Prostate gland (tissue), 2 donors: ENCODE measurements around the gene ZMIZ1.

Source experiments
- CTCF ChIP-seq, 4 experiments: fragments of 200-600 bp in 2 of 4; fragments of 450-650 bp in 2 of 4; sonication (generic) in 2 of 4; IDR thresholded peaks; 1 replicate in 3 of 4; 2 replicates in 1 of 4; pipeline ENCODE4 v1.5.1; 2016 to 2019; ENCODE audit warnings: antibody characterized with exemption in 4 of 4, mild to moderate bottlenecking in 2 of 4, moderate library complexity in 2 of 4
- POLR2A ChIP-seq: fragments of 450-650 bp; IDR thresholded peaks from one replicate; pipeline ENCODE4 v1.6.1; 2016; ENCODE audit warnings: antibody characterized with exemption, mild to moderate bottlenecking
- POLR2AphosphoS5 ChIP-seq: sonication (generic); formaldehyde crosslinking; IDR thresholded peaks from one replicate; pipeline ENCODE4 v1.6.1; 2017; ENCODE audit warnings: antibody characterized with exemption

- TF ChIP-seq POLR2A: no peak
- no peak for TF ChIP-seq CTCF (IDR thresholded peaks at IDR 0.05)
- TF ChIP-seq POLR2AphosphoS5: no peak
Measured at GRCh38 chr10:79056736-79057391, 11.9 kb upstream of the ZMIZ1 start.
